H9 (cell line): Measurements from ENCODE around the gene GABRB2. TPM values are rescaled to one million over a fixed set of nuclear protein-coding genes. Genes with fewer than 3 reads are reported as not detected.

Source experiments
- DNase-seq: peaks from one replicate; pipeline ENCODE4 v3.0.0-alpha.2; 2017
- H2AFZ ChIP-seq: one replicate; pipeline ENCODE4 v1.6.1; 2013; ENCODE audit warnings: mild to moderate bottlenecking, low read length, control low read depth, moderate library complexity
- H2AK5ac ChIP-seq: 2 replicates; pipeline ENCODE4 v1.6.1; 2013; ENCODE audit warnings: low read length, control low read depth, mixed read lengths; ENCODE audit not compliant: insufficient read length
- H2BK120ac ChIP-seq: one replicate; pipeline ENCODE4 v1.6.1; 2013; ENCODE audit warnings: low read depth, mild to moderate bottlenecking, low read length, control low read depth, inconsistent platforms; ENCODE audit not compliant: poor library complexity, severe bottlenecking
- H2BK12ac ChIP-seq: 2 replicates; pipeline ENCODE4 v1.6.1; 2013; ENCODE audit warnings: low read length, control low read depth, mixed read lengths, low read depth; ENCODE audit not compliant: insufficient read length
- H2BK15ac ChIP-seq: 2 replicates; pipeline ENCODE4 v1.6.1; 2013; ENCODE audit warnings: low read depth, low read length, control low read depth
- H2BK20ac ChIP-seq: one replicate; pipeline ENCODE4 v1.6.1; 2013; ENCODE audit warnings: low read depth, mild to moderate bottlenecking, low read length, control low read depth, inconsistent platforms; ENCODE audit not compliant: poor library complexity, severe bottlenecking
- H2BK5ac ChIP-seq: 2 replicates; pipeline ENCODE4 v1.6.1; 2013; ENCODE audit warnings: low read length, control low read depth, mixed read lengths; ENCODE audit not compliant: insufficient read length
- H3K14ac ChIP-seq: 2 replicates; pipeline ENCODE4 v1.6.1; 2013; ENCODE audit warnings: low read length, control low read depth; ENCODE audit not compliant: insufficient read depth
- H3K18ac ChIP-seq: 2 replicates; pipeline ENCODE4 v1.6.1; 2013; ENCODE audit warnings: low read depth, mild to moderate bottlenecking, mixed read lengths, low read length, control low read depth; ENCODE audit not compliant: insufficient read length
- H3K23ac ChIP-seq: 2 replicates; pipeline ENCODE4 v1.6.1; 2013; ENCODE audit warnings: low read length, control low read depth, mixed read lengths, low read depth; ENCODE audit not compliant: insufficient read length
- H3K23me2 ChIP-seq: 2 replicates; pipeline ENCODE4 v1.6.1; 2013; ENCODE audit warnings: low read depth, mild to moderate bottlenecking, mixed read lengths, low read length, control low read depth; ENCODE audit not compliant: insufficient read length, poor library complexity, severe bottlenecking
- H3K27ac ChIP-seq: 2 replicates; pipeline ENCODE4 v1.5.1; 2013; ENCODE audit warnings: low read length, control low read depth, mixed read lengths, low read depth; ENCODE audit not compliant: insufficient read length
- H3K27me3 ChIP-seq: 2 replicates; pipeline ENCODE4 v1.6.1; 2013; ENCODE audit warnings: low read length, control low read depth, inconsistent platforms; ENCODE audit not compliant: insufficient read depth
- H3K4ac ChIP-seq: 2 replicates; pipeline ENCODE4 v1.6.1; 2013; ENCODE audit warnings: low read depth, mild to moderate bottlenecking, control low read depth, inconsistent platforms, low read length, moderate library complexity
- H3K4me1 ChIP-seq: 2 replicates; pipeline ENCODE4 v1.6.1; 2013; ENCODE audit warnings: low read length, control low read depth, inconsistent platforms; ENCODE audit not compliant: insufficient read depth
- H3K4me2 ChIP-seq: 2 replicates; pipeline ENCODE4 v1.6.1; 2013; ENCODE audit warnings: low read length, control low read depth, mixed read lengths; ENCODE audit not compliant: insufficient read length, insufficient read depth
- H3K56ac ChIP-seq: 2 replicates; pipeline ENCODE4 v1.6.1; 2013; ENCODE audit warnings: low read depth, mild to moderate bottlenecking, mixed read lengths, low read length, control low read depth; ENCODE audit not compliant: insufficient read length
- H3K79me1 ChIP-seq: 2 replicates; pipeline ENCODE4 v1.6.1; 2013; ENCODE audit warnings: low read depth, mild to moderate bottlenecking, moderate library complexity, low read length, control low read depth, inconsistent platforms; ENCODE audit not compliant: insufficient read depth, poor library complexity, severe bottlenecking
- H3K79me2 ChIP-seq: 2 replicates; pipeline ENCODE4 v1.6.1; 2013; ENCODE audit warnings: low read length, control low read depth, inconsistent platforms; ENCODE audit not compliant: insufficient read depth
- H3K9ac ChIP-seq: 2 replicates; pipeline ENCODE4 v1.6.1; 2013; ENCODE audit warnings: low read length, control low read depth, mixed read lengths; ENCODE audit not compliant: insufficient read length; ENCODE audit errors: extremely low read depth
- H3K9me3 ChIP-seq: one replicate; pipeline ENCODE4 v1.6.1; 2013; ENCODE audit warnings: low read depth, low read length, inconsistent platforms; ENCODE audit not compliant: control insufficient read depth
- H3T11ph ChIP-seq: one replicate; pipeline ENCODE4 v1.6.1; 2013; ENCODE audit warnings: mild to moderate bottlenecking, low read length, control low read depth, inconsistent platforms
- H4K20me1 ChIP-seq: one replicate; pipeline ENCODE4 v1.6.1; 2013; ENCODE audit not compliant: control insufficient read depth, insufficient read length, insufficient read depth
- H4K5ac ChIP-seq: 2 replicates; pipeline ENCODE4 v1.6.1; 2013; ENCODE audit warnings: low read depth, mild to moderate bottlenecking, mixed read lengths, low read length, control low read depth; ENCODE audit not compliant: insufficient read length
- H4K8ac ChIP-seq: replicated peaks from 2 replicates; pipeline ENCODE4 v1.6.1; 2013; ENCODE audit warnings: low read length, control low read depth, mixed read lengths, low read depth; ENCODE audit not compliant: insufficient read length
- H4K91ac ChIP-seq: 2 replicates; pipeline ENCODE4 v1.6.1; 2013; ENCODE audit warnings: low read depth, mild to moderate bottlenecking, moderate library complexity, mixed read lengths, low read length, control low read depth; ENCODE audit not compliant: insufficient read length
- H3K27ac Mint-ChIP-seq, 3 experiments: 2 replicates in 2 of 3; 3 replicates in 1 of 3; pipeline ENCODE4 v1.8.0; 2020 to 2021; ENCODE audit warnings: mixed read lengths in 3 of 3, mild to moderate bottlenecking in 1 of 3, moderate library complexity in 1 of 3
- H3K27me3 Mint-ChIP-seq: 2 replicates; pipeline ENCODE4 v1.8.0; 2021; ENCODE audit warnings: low read depth, mild to moderate bottlenecking, moderate library complexity, mixed read lengths
- H3K36me3 Mint-ChIP-seq, 3 experiments: 2 replicates in 2 of 3; 3 replicates in 1 of 3; pipeline ENCODE4 v1.8.0; 2020 to 2021; ENCODE audit warnings: low read depth in 3 of 3, mixed read lengths in 3 of 3; ENCODE audit not compliant: insufficient read depth in 1 of 3
- H3K4me1 Mint-ChIP-seq, 2 experiments: 2 replicates each; pipeline ENCODE4 v1.8.0; 2020; ENCODE audit warnings: mixed read lengths in 2 of 2
- H3K4me3 Mint-ChIP-seq, 2 experiments: 2 replicates in 1 of 2; 3 replicates in 1 of 2; pipeline ENCODE4 v1.8.0; 2020 to 2021; ENCODE audit warnings: mild to moderate bottlenecking in 2 of 2, mixed read lengths in 2 of 2, moderate library complexity in 1 of 2
- H3K9me3 Mint-ChIP-seq, 2 experiments: 2 replicates in 1 of 2; 3 replicates in 1 of 2; pipeline ENCODE4 v1.8.0; 2020; ENCODE audit warnings: mild to moderate bottlenecking in 2 of 2, mixed read lengths in 2 of 2, moderate library complexity in 1 of 2
- WGBS: extraction: QIAGEN DNeasy Blood & Tissue Kit; methylation state at CpG from one replicate; pipeline ENCODE4 v1.1.7; 2013; ENCODE audit warnings: missing lambda C conversion rate, low lambda C conversion rate, mixed read lengths; ENCODE audit not compliant: insufficient read length; ENCODE audit errors: extremely low coverage; 5-methylcytosine and 5-hydroxymethylcytosine counted together
- total RNA-seq: library from RNA; stranded (reverse); gene quantifications from 2 replicates; pipeline ENCODE4 v1.2.1, GENCODE V29; 2021
- TF ChIP-seq, protein P1 (sequence below): fragments of 200-600 bp; sonication (generic); conservative IDR thresholded peaks from 3 replicates; pipeline ENCODE4 v1.8.0; 2021; ENCODE audit warnings: antibody characterized with exemption, mild to moderate bottlenecking

Gene GABRB2
- total RNA-seq, 1 experiment from 2014 or later = 0.20 TPM

DNA sequence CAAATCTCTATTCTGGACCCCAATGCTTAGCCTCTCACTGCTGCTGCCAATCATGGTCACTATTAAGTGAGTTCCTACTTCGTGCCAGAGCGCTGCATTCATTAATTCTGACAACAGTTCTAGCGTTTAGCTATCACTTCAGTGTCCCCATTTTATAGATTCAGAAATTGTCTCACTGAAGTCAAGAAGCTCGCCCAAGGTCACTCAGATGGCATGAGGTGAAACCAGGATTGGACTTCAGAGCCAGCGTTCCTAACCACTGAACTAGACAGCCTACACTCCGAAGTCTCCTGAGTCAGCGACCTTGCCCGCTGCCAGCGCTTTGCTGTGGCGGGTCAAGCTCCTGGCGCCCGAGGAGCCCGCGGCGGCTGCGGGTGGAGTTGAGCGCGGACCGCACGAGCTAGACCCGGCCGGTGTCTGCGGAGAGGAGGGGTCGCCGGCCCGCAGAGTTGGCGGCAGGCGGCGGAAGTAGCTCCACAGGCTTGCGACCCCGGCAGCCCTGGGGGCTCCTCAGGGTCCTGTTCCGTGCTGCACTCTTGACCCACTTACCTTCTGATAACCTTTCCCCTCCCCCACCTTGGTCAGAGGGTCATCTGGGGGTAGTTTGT is 2.1 kb upstream of the GABRB2 start:
- no peak overlapping the region for H2BK12ac ChIP-seq
- no peak overlapping the region for H2AK5ac ChIP-seq
- no peaks in the 10 kb centered on the region for H4K20me1 ChIP-seq
- no peaks in the 10 kb centered on the region for H3K79me2 ChIP-seq
- no peak overlapping the region for H3T11ph ChIP-seq
- TF ChIP-seq, protein P1, sequence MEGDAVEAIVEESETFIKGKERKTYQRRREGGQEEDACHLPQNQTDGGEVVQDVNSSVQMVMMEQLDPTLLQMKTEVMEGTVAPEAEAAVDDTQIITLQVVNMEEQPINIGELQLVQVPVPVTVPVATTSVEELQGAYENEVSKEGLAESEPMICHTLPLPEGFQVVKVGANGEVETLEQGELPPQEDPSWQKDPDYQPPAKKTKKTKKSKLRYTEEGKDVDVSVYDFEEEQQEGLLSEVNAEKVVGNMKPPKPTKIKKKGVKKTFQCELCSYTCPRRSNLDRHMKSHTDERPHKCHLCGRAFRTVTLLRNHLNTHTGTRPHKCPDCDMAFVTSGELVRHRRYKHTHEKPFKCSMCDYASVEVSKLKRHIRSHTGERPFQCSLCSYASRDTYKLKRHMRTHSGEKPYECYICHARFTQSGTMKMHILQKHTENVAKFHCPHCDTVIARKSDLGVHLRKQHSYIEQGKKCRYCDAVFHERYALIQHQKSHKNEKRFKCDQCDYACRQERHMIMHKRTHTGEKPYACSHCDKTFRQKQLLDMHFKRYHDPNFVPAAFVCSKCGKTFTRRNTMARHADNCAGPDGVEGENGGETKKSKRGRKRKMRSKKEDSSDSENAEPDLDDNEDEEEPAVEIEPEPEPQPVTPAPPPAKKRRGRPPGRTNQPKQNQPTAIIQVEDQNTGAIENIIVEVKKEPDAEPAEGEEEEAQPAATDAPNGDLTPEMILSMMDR = no peak
- WGBS = no CpG with 5 or more reads among the region's 32 CpGs
- no peak overlapping the region for H3K56ac ChIP-seq
- Mint-ChIP-seq H3K4me1 (peaks cover 33 to 36% of the 10 kb centered on the region in 2 experiments), H3K9me3 (peaks cover 0 to 3% of the 10 kb centered on the region in 2 experiments; a peak in 1 of 5 replicates), H3K27me3 (peaks cover 84% of the 10 kb centered on the region), H3K36me3 (no peaks in the 10 kb centered on the region), H3K4me3 (peak overlapping the region; percentile 67 to 91), H3K27ac (no peak overlapping the region)
- H3K18ac ChIP-seq = no peak overlapping the region
- H4K8ac ChIP-seq = no peak overlapping the region
- peak; percentile 44 for DNase-seq
- H4K5ac ChIP-seq = no peak overlapping the region
- H3K4me2 ChIP-seq = peak overlapping the region; percentile 75
- no peaks in the 10 kb centered on the region for H3K79me1 ChIP-seq
- peaks cover 17% of the 10 kb centered on the region for H3K23me2 ChIP-seq
- no peak overlapping the region for H2BK15ac ChIP-seq
- H3K9ac ChIP-seq = no peak overlapping the region
- no peaks in the 10 kb centered on the region for H3K9me3 ChIP-seq
- H4K91ac ChIP-seq = no peak overlapping the region
- no peak overlapping the region for H2BK20ac ChIP-seq
- no peak overlapping the region for H2AFZ ChIP-seq
- no peak overlapping the region for H3K23ac ChIP-seq
- H3K4me1 ChIP-seq = peaks cover 4% of the 10 kb centered on the region; the same call in 1 of the 2 replicates
- no peak overlapping the region for H3K4ac ChIP-seq
- peaks cover 35% of the 10 kb centered on the region for H3K27me3 ChIP-seq
- no peak overlapping the region for H3K14ac ChIP-seq
- no peak overlapping the region for H2BK120ac ChIP-seq
- no peak overlapping the region for H2BK5ac ChIP-seq
- H3K27ac ChIP-seq = no peak overlapping the region
